ENCODE results near the gene CCDC150.
"Not testable (repeated sequence)": the region's sequence is repeated elsewhere in the genome, so short reads cannot be mapped to it uniquely, and the experiment has no call there.

Gene CCDC150

DNA sequence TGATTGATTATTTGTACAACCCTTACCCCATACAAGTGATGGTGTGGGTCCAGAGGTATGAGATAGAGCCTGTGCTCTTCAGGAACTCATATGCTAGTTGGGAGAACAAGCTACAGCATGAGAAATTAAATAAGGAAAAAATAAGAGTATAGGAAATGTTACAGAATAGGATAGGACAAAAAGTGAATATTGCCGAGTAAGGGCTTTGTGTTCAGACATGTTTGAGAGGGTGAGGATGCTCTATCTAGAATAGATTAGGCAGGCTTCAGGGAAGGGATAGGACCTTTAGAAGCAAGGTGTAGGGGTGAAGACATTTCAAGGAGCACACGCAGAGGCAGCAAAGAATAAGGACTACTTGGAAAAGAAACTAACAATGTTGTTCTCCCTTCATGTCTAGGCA lies 17.8 kb downstream of the CCDC150 start:
- DNase-seq = no peak

DNA sequence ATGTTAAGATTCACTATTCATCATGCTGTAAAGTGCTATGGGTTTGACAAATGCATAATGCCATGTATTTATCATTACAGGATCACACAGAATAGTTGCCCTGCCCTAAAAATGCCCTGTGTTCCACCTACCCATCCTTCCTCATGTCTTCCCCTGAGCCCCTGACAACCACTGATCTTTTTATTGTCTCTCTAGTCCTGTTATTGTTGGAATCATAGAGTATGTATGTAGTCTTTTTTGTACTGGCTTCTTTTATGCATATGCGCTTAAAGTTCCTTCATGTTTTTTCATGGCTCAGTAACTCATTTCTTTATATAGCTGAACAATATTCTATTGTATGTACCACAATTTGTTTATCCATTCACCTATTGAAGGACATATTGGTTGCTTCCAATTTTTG lies 20.3 kb downstream of the CCDC150 start:
- Histone ChIP-seq H3K4me1 (ENCODE audit: control insufficient read depth, insufficient read depth, low read length, poor library complexity, severe bottlenecking) (no peaks in the 10 kb centered on the region), H3K36me3 (ENCODE audit: control insufficient read depth, insufficient read depth, low read length) (no peaks in the 10 kb centered on the region), H3K27ac (ENCODE audit: insufficient read depth, low read length, poor library complexity, severe bottlenecking) (no peak overlapping the region), H3K4me3 (ENCODE audit: insufficient read depth, low read depth, low read length, poor library complexity, severe bottlenecking) (no peak overlapping the region), H3K27me3 (replicated peaks; ENCODE audit: control insufficient read depth, insufficient read depth, low read length, poor library complexity, severe bottlenecking) (no peaks in the 10 kb centered on the region), H3K9me3 (ENCODE audit: control insufficient read depth, low read length) (no peaks in the 10 kb centered on the region)
- DNase-seq = no peak

More for the DNA sequence above, 17.8 kb downstream of the CCDC150 start:
- no peaks in the 10 kb centered on the region for H3K27me3 ChIP-seq (replicated peaks; ENCODE audit: control insufficient read depth, insufficient read depth, low read length, poor library complexity, severe bottlenecking)
- H3K4me1 ChIP-seq (ENCODE audit: control insufficient read depth, insufficient read depth, low read length, poor library complexity, severe bottlenecking) = no peaks in the 10 kb centered on the region
- peaks cover 2% of the 10 kb centered on the region for H3K9me3 ChIP-seq (ENCODE audit: control insufficient read depth, low read length)
- H3K36me3 ChIP-seq (ENCODE audit: control insufficient read depth, insufficient read depth, low read length) = no peaks in the 10 kb centered on the region
- H3K27ac ChIP-seq (ENCODE audit: insufficient read depth, low read length, poor library complexity, severe bottlenecking) = no peak overlapping the region
- no peak overlapping the region for H3K4me3 ChIP-seq (ENCODE audit: insufficient read depth, low read depth, low read length, poor library complexity, severe bottlenecking)

DNA sequence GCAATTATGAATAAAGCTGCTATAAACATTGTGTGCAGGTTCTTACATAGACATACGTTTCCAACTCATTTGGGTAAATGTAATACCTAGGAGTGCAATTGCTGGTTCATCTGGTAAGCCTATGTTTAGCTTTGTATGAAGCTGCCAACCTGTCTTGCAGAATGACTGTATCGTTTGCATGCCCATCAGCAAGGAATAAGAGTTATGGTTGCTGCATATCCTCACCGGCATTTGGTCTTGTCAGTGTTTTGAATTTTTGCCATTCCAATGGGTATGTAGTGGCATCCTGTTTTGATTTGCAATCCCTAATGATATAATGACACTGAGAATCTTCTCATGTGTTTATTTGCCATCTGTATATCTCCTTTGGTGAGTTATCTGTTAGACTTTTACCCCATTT lies 20.7 kb downstream of the CCDC150 start:
- Histone ChIP-seq H3K27ac (ENCODE audit: insufficient read depth, low read length, poor library complexity, severe bottlenecking) (no peak overlapping the region), H3K9me3 (ENCODE audit: control insufficient read depth, low read length) (no peaks in the 10 kb centered on the region), H3K27me3 (replicated peaks; ENCODE audit: control insufficient read depth, insufficient read depth, low read length, poor library complexity, severe bottlenecking) (no peaks in the 10 kb centered on the region), H3K4me3 (ENCODE audit: insufficient read depth, low read depth, low read length, poor library complexity, severe bottlenecking) (no peak overlapping the region), H3K36me3 (ENCODE audit: control insufficient read depth, insufficient read depth, low read length) (no peaks in the 10 kb centered on the region), H3K4me1 (ENCODE audit: control insufficient read depth, insufficient read depth, low read length, poor library complexity, severe bottlenecking) (no peaks in the 10 kb centered on the region)
- DNase-seq = no peak

DNA sequence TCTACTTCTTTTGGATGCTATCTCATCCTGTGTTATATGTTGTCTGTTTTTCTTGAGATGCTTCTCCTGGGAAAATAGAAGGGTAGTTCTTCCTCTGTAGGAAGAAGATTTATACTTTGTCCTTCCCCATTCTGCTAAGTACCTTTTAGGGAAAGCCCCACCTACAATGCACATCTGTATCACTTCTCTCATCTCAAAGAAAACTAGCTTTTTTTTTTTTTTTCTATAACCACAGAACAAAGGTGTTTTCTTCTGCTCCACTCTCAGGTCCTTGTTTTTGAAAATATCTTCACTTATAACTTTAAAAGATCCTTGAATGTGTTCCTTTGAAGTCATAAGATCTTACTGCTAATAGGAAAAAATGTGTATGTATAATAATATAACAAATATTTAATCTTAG lies 30.8 kb downstream of the CCDC150 start:
- Histone ChIP-seq H3K4me3 (ENCODE audit: insufficient read depth, low read depth, low read length, poor library complexity, severe bottlenecking) (no peak overlapping the region), H3K27me3 (replicated peaks; ENCODE audit: control insufficient read depth, insufficient read depth, low read length, poor library complexity, severe bottlenecking) (no peaks in the 10 kb centered on the region), H3K4me1 (ENCODE audit: control insufficient read depth, insufficient read depth, low read length, poor library complexity, severe bottlenecking) (no peaks in the 10 kb centered on the region), H3K36me3 (ENCODE audit: control insufficient read depth, insufficient read depth, low read length) (no peaks in the 10 kb centered on the region), H3K9me3 (ENCODE audit: control insufficient read depth, low read length) (no peaks in the 10 kb centered on the region), H3K27ac (ENCODE audit: insufficient read depth, low read length, poor library complexity, severe bottlenecking) (no peak overlapping the region)
- DNase-seq = no peak

DNA sequence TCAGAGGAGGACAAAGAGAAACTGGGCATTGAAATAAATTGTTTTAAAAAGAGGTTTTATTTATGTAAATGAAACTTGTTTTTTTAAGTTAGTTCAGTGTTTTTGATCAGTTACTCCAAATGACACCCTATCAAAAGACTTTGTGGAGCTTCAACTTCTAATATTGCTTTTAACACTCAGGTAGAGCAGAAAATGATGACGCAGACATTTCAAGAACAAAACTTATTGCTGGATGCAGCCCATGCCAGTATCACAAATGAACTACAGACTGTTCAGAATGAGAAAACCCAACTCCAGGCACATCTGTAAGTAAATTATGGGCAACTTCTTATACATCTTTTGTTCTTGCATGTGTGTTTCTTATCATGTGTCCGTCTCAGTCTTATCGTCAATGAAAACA lies 36.4 kb downstream of the CCDC150 start:
- H3K9me3 ChIP-seq (ENCODE audit: control insufficient read depth, low read length) = no peaks in the 10 kb centered on the region
- no peaks in the 10 kb centered on the region for H3K4me1 ChIP-seq (ENCODE audit: control insufficient read depth, insufficient read depth, low read length, poor library complexity, severe bottlenecking)
- no peak overlapping the region for H3K27ac ChIP-seq (ENCODE audit: insufficient read depth, low read length, poor library complexity, severe bottlenecking)
- H3K4me3 ChIP-seq (ENCODE audit: insufficient read depth, low read depth, low read length, poor library complexity, severe bottlenecking) = no peak overlapping the region
- DNase-seq = no peak
- H3K27me3 ChIP-seq (replicated peaks; ENCODE audit: control insufficient read depth, insufficient read depth, low read length, poor library complexity, severe bottlenecking) = no peaks in the 10 kb centered on the region
- no peaks in the 10 kb centered on the region for H3K36me3 ChIP-seq (ENCODE audit: control insufficient read depth, insufficient read depth, low read length)

DNA sequence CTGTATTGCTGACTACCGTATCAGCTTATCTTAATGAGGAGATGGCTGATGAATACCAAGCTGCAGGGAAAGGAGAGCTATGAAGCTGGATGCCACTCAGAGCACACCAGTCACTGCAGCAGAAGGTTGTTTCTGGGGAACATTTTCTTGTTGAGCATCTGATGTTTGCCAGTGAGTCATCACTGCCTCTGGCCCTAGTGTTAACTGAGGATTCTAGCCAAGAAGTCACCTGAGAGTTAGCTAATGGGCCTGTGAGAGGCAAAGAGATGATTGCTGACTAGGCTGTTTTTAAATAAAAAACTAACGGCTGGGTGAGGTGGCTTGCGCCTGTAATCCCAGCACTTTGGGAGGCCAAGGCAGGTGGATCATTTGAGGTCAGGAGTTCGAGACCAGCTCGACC lies 37.9 kb downstream of the CCDC150 start:
- Histone ChIP-seq H3K4me3 (ENCODE audit: insufficient read depth, low read depth, low read length, poor library complexity, severe bottlenecking) (no peak overlapping the region), H3K27ac (ENCODE audit: insufficient read depth, low read length, poor library complexity, severe bottlenecking) (no peak overlapping the region), H3K27me3 (replicated peaks; ENCODE audit: control insufficient read depth, insufficient read depth, low read length, poor library complexity, severe bottlenecking) (no peaks in the 10 kb centered on the region), H3K4me1 (ENCODE audit: control insufficient read depth, insufficient read depth, low read length, poor library complexity, severe bottlenecking) (no peaks in the 10 kb centered on the region), H3K9me3 (ENCODE audit: control insufficient read depth, low read length) (no peaks in the 10 kb centered on the region), H3K36me3 (ENCODE audit: control insufficient read depth, insufficient read depth, low read length) (no peaks in the 10 kb centered on the region)
- DNase-seq = no peak

DNA sequence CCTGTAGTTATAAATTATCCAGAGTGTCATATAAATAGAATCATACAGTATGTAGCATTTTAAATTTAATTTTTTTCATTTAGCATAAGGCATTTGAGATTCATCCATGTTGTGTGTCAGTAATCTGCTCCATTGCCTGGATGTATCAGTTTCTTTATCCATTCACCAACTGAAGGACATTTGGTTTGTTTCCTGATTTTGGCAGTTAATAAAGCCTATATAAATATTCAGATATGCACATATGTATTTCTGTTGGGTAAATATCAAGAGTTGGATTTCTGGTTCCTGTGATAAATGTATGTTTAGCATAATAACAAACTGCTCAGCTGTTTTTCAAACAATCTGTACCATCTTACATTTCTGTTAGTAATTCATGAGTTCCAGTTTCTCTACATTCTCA lies 39.9 kb downstream of the CCDC150 start:
- H3K27ac ChIP-seq (ENCODE audit: insufficient read depth, low read length, poor library complexity, severe bottlenecking) = no peak overlapping the region
- no peaks in the 10 kb centered on the region for H3K4me1 ChIP-seq (ENCODE audit: control insufficient read depth, insufficient read depth, low read length, poor library complexity, severe bottlenecking)
- H3K27me3 ChIP-seq (replicated peaks; ENCODE audit: control insufficient read depth, insufficient read depth, low read length, poor library complexity, severe bottlenecking) = no peaks in the 10 kb centered on the region
- H3K36me3 ChIP-seq (ENCODE audit: control insufficient read depth, insufficient read depth, low read length) = no peaks in the 10 kb centered on the region
- no peak overlapping the region for H3K4me3 ChIP-seq (ENCODE audit: insufficient read depth, low read depth, low read length, poor library complexity, severe bottlenecking)
- H3K9me3 ChIP-seq (ENCODE audit: control insufficient read depth, low read length) = no peaks in the 10 kb centered on the region
- DNase-seq = no peak

DNA sequence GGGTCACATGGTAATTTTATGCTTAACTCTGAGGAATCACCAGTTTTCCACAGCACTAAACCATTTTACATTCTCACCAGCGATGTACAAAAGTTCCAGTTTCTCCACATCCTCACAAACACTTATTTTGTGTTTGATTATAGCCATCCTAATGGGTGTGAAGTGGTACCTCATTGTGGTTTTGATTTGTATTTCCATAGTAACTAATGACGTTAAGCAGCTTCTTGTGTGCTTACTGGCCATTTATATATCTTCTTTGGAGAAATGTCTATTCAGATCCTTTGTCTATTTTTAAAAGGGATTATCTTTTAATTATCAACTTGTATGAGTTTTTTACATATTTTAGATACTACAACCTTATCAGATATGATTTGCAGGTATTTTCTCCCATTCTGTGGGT lies 42.0 kb downstream of the CCDC150 start:
- no peak for DNase-seq
- H3K36me3 ChIP-seq (ENCODE audit: control insufficient read depth, insufficient read depth, low read length) = no peaks in the 10 kb centered on the region
- H3K4me1 ChIP-seq (ENCODE audit: control insufficient read depth, insufficient read depth, low read length, poor library complexity, severe bottlenecking) = no peaks in the 10 kb centered on the region
- no peaks in the 10 kb centered on the region for H3K9me3 ChIP-seq (ENCODE audit: control insufficient read depth, low read length)
- no peaks in the 10 kb centered on the region for H3K27me3 ChIP-seq (replicated peaks; ENCODE audit: control insufficient read depth, insufficient read depth, low read length, poor library complexity, severe bottlenecking)
- H3K4me3 ChIP-seq (ENCODE audit: insufficient read depth, low read depth, low read length, poor library complexity, severe bottlenecking) = no peak overlapping the region
- H3K27ac ChIP-seq (ENCODE audit: insufficient read depth, low read length, poor library complexity, severe bottlenecking) = no peak overlapping the region

DNA sequence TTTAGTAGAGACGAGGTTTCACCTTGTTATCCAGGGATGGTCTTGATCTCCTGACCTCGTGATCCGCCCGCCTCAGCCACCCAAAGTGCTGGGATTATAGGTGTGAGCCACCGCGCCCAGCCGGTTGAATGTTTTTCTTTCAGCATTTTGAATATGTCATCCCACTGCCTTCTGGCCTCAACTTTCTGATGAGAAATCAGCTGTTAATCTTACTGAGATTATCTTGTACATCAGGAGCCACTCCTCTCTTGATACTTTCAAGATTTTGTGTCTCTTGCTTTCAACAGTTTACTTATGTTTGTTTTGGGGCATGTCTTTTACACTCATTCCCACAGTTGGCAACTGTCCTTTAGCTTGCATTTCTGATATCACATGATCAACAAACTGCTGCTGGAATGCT lies 46.3 kb downstream of the CCDC150 start:
- H3K36me3 ChIP-seq (ENCODE audit: control insufficient read depth, insufficient read depth, low read length) = no peaks in the 10 kb centered on the region
- H3K4me3 ChIP-seq (ENCODE audit: insufficient read depth, low read depth, low read length, poor library complexity, severe bottlenecking) = no peak overlapping the region
- DNase-seq = no peak
- no peaks in the 10 kb centered on the region for H3K4me1 ChIP-seq (ENCODE audit: control insufficient read depth, insufficient read depth, low read length, poor library complexity, severe bottlenecking)
- H3K9me3 ChIP-seq (ENCODE audit: control insufficient read depth, low read length) = no peaks in the 10 kb centered on the region
- no peak overlapping the region for H3K27ac ChIP-seq (ENCODE audit: insufficient read depth, low read length, poor library complexity, severe bottlenecking)
- no peaks in the 10 kb centered on the region for H3K27me3 ChIP-seq (replicated peaks; ENCODE audit: control insufficient read depth, insufficient read depth, low read length, poor library complexity, severe bottlenecking)

DNA sequence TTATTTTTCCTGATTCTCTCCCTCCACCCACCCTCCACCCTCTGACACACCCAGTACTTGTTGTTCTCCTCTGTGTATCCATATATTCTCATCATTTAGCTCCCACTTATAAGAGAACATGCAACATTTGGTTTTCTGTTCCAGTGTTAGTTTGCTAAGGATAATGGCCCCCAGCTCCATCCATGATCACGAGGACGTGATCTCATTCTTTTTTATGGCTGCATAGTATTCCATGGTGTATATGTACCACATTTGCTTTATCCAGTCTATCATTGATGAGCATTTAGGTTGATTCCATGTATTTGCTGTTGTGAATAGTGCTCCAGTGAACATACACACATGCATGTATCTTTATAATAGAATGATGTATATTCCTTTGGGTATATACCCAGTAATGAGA lies 47.2 kb downstream of the CCDC150 start:
- H3K4me1 ChIP-seq (ENCODE audit: control insufficient read depth, insufficient read depth, low read length, poor library complexity, severe bottlenecking); DNase-seq; H3K27me3 ChIP-seq (replicated peaks; ENCODE audit: control insufficient read depth, insufficient read depth, low read length, poor library complexity, severe bottlenecking); H3K27ac ChIP-seq (ENCODE audit: insufficient read depth, low read length, poor library complexity, severe bottlenecking); H3K36me3 ChIP-seq (ENCODE audit: control insufficient read depth, insufficient read depth, low read length); H3K9me3 ChIP-seq (ENCODE audit: control insufficient read depth, low read length); H3K4me3 ChIP-seq (ENCODE audit: insufficient read depth, low read depth, low read length, poor library complexity, severe bottlenecking): not testable (repeated sequence)

Data from effector memory CD4-positive, alpha-beta T cell (primary cell).